ENCODE data around the gene ZNF692. TPM values are rescaled to one million over a fixed set of nuclear protein-coding genes. Genes with fewer than 3 reads are reported as not detected.
A peak's percentile ranks its signal among the peaks of the same experiment; 100 is the strongest.

Gene ZNF692
- polyA plus RNA-seq, 4 donors = 42.2 to 124 (median 70.2) TPM

DNA sequence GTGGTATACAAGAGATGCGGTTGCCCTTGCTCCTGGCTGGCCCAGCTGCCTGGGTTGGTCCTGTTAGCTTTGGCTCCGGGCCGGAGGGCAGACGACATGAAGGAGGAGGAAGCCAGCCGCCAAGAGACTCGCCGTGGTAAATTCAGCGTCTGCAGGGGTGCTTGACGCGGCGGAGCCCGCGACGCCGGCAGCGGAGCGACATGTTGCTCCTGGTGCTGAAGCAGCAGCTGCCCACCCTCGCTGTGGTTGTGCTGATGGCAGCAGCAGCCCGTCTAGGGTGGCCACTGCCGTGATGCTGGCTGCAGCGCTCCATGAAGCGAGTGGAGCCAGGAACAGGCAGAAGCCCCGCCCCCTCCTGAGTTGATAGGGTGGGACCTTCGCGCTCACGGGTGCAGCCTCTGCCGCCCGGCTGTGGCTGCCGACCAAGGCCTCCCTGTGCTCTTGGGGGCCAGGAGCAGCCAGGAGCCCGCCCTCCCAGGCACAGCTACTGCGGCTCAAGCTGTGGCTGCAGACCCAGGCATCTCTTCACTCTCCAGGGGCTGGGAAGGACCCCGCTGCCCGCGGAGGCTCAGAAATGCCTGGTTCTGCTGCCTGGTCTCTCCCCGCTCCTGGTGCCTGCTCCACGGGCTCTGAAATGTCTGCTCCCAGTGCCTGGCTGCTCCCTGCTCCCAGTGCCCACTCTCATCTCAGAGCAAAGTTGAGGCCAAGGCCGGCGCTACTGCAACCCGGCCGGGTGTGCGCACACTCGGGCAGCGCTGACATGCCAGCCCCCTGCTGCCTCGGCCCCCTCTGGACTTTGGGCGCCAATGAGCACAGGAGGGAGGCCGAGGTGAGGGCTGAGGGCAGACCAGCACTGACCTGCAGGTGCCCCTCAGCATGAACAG is 4.4 kb upstream of the ZNF692 start:
- Histone ChIP-seq H3K27ac (ENCODE audit: low read depth in 1 of 3, low read length in 2 of 3) (peak overlapping the region; percentile 54 to 80 (median 62)), H3K4me1 (ENCODE audit: control insufficient read depth in 3 of 3, insufficient read depth in 2 of 3, low read depth in 1 of 3, low read length in 2 of 3) (peaks cover 0 to 11% (median 2%) of the 10 kb centered on the region in 3 donors), H3K27me3 (ENCODE audit: control insufficient read depth in 3 of 3, insufficient read depth in 3 of 3, low read length in 3 of 3) (no peaks in the 10 kb centered on the region), H3K36me3 (ENCODE audit: control insufficient read depth in 3 of 3, insufficient read depth in 2 of 3, low read depth in 1 of 3, low read length in 3 of 3) (no peaks in the 10 kb centered on the region), H3K4me3 (ENCODE audit: low read depth in 1 of 3, low read length in 3 of 3) (peak overlapping the region; percentile 58 to 67 (median 62)), H3K9me3 (ENCODE audit: control insufficient read depth in 2 of 2, insufficient read depth in 1 of 2, low read depth in 1 of 2, low read length in 1 of 2) (peaks cover 0 to 11% of the 10 kb centered on the region in 2 donors)
- WGBS, 3 donors = 9 to 19% (median 10%) methylated on average over 37 to 46 of the region's 46 CpGs
- no peak for FAIRE-seq
- DNase-seq = peak; percentile 84 to 92

- Histone ChIP-seq H3K27ac (ENCODE audit: low read depth in 1 of 3, low read length in 2 of 3) (peak overlapping the region; percentile 54 to 80 (median 62)), H3K4me1 (ENCODE audit: control insufficient read depth in 3 of 3, insufficient read depth in 2 of 3, low read depth in 1 of 3, low read length in 2 of 3) (peaks cover 2 to 14% (median 2%) of the 10 kb centered on the region in 3 donors), H3K27me3 (ENCODE audit: control insufficient read depth in 3 of 3, insufficient read depth in 3 of 3, low read length in 3 of 3) (no peaks in the 10 kb centered on the region), H3K4me3 (ENCODE audit: low read depth in 1 of 3, low read length in 3 of 3) (peak overlapping the region; percentile 58 to 67 (median 62)), H3K36me3 (ENCODE audit: control insufficient read depth in 3 of 3, insufficient read depth in 2 of 3, low read depth in 1 of 3, low read length in 3 of 3) (no peaks in the 10 kb centered on the region), H3K9me3 (ENCODE audit: control insufficient read depth in 2 of 2, insufficient read depth in 1 of 2, low read depth in 1 of 2, low read length in 1 of 2) (peaks cover 0 to 5% of the 10 kb centered on the region in 2 donors)
- no peak for DNase-seq
- 7 to 13% (median 7%) methylated on average over 4 of the region's 4 CpGs for WGBS, 3 donors
- FAIRE-seq = no peak
These were observed 3.8 kb upstream of the ZNF692 start for GRCh38 chr1:248862695-248862997.

GRCh38 chr1:248861616-248862015 is 2.7 kb upstream of the ZNF692 start:
- Histone ChIP-seq H3K36me3 (ENCODE audit: control insufficient read depth in 3 of 3, insufficient read depth in 2 of 3, low read depth in 1 of 3, low read length in 3 of 3) (no peaks in the 10 kb centered on the region), H3K27me3 (ENCODE audit: control insufficient read depth in 3 of 3, insufficient read depth in 3 of 3, low read length in 3 of 3) (no peaks in the 10 kb centered on the region), H3K9me3 (ENCODE audit: control insufficient read depth in 2 of 2, insufficient read depth in 1 of 2, low read depth in 1 of 2, low read length in 1 of 2) (no peaks in the 10 kb centered on the region), H3K4me3 (ENCODE audit: low read depth in 1 of 3, low read length in 3 of 3) (no peak overlapping the region), H3K4me1 (ENCODE audit: control insufficient read depth in 3 of 3, insufficient read depth in 2 of 3, low read depth in 1 of 3, low read length in 2 of 3) (peaks cover 2 to 22% (median 2%) of the 10 kb centered on the region in 3 donors), H3K27ac (ENCODE audit: low read depth in 1 of 3, low read length in 2 of 3) (no peak overlapping the region)
- FAIRE-seq (no peak), DNase-seq (no peak)
- WGBS, 3 donors = 85 to 94% (median 89%) methylated on average over 2 of the region's 2 CpGs

- peaks cover 0 to 13% (median 0%) of the 10 kb centered on the region in 3 donors for H3K36me3 ChIP-seq (ENCODE audit: control insufficient read depth in 3 of 3, insufficient read depth in 2 of 3, low read depth in 1 of 3, low read length in 3 of 3)
- H3K27me3 ChIP-seq (ENCODE audit: control insufficient read depth in 3 of 3, insufficient read depth in 3 of 3, low read length in 3 of 3) = no peaks in the 10 kb centered on the region
- H3K4me1 ChIP-seq (ENCODE audit: control insufficient read depth in 3 of 3, insufficient read depth in 2 of 3, low read depth in 1 of 3, low read length in 2 of 3) = peaks cover 2 to 22% (median 2%) of the 10 kb centered on the region in 3 donors
- DNase-seq (no peak), FAIRE-seq (no peak)
- H3K27ac ChIP-seq (ENCODE audit: low read depth in 1 of 3, low read length in 2 of 3) = no peak overlapping the region
- WGBS, 3 donors = 90 to 97% (median 93%) methylated on average over 4 of the region's 4 CpGs
- no peak overlapping the region for H3K4me3 ChIP-seq (ENCODE audit: low read depth in 1 of 3, low read length in 3 of 3)
- H3K9me3 ChIP-seq (ENCODE audit: control insufficient read depth in 2 of 2, insufficient read depth in 1 of 2, low read depth in 1 of 2, low read length in 1 of 2) = no peaks in the 10 kb centered on the region
These were observed 1.1 kb upstream of the ZNF692 start for GRCh38 chr1:248860007-248860406.

DNA sequence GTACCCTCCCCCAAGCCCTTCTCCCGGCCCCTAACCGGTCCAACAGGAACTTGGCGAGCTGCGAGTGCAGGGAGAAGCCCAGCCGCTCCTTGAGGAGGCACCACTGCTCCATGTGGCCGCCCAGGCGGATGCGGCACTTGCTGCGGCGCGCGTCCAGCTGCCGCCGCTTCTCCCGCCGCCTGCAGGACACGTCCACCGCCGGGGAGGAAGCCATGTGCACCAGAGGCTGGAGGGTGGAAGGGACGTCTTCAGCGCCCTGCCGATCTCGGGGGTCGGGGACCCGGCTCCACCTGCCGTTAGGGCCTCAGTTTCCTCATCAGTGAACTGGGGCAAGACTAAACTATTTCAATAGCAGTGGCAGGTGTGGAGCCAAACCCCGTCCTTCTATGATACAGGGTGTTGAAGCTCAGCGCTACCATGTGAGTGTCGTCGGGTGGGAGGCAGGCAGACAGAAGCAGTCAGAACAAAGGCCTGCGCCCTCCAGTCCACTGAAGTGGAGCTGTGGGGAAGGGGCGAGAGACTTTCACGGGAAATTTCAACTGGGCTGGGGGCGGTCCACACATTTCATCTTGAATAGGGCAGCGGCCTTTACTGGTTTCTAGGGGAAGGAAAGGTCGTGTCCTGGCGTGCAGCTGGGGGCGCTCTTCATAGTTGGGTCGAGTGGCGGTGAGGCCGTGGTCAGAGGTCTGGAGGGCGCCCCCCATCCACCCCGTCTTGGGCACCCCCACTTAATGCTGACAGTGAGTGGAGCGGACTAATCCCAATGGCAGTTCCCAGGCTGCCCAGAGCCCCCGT is 592 bp downstream of the ZNF692 start:
- Histone ChIP-seq H3K36me3 (ENCODE audit: control insufficient read depth in 3 of 3, insufficient read depth in 2 of 3, low read depth in 1 of 3, low read length in 3 of 3) (peaks cover 0 to 25% (median 0%) of the 10 kb centered on the region in 3 donors), H3K4me1 (ENCODE audit: control insufficient read depth in 3 of 3, insufficient read depth in 2 of 3, low read depth in 1 of 3, low read length in 2 of 3) (peaks cover 0 to 17% (median 2%) of the 10 kb centered on the region in 3 donors), H3K9me3 (ENCODE audit: control insufficient read depth in 2 of 2, insufficient read depth in 1 of 2, low read depth in 1 of 2, low read length in 1 of 2) (no peaks in the 10 kb centered on the region), H3K27ac (ENCODE audit: low read depth in 1 of 3, low read length in 2 of 3) (peak overlapping the region; percentile 61 to 93 (median 80)), H3K4me3 (ENCODE audit: low read depth in 1 of 3, low read length in 3 of 3) (peak overlapping the region; percentile 45 to 60 (median 49)), H3K27me3 (ENCODE audit: control insufficient read depth in 3 of 3, insufficient read depth in 3 of 3, low read length in 3 of 3) (no peaks in the 10 kb centered on the region)
- WGBS, 3 donors = 0 to 1% (median 1%) methylated on average over 41 to 45 of the region's 45 CpGs
- DNase-seq (peak; percentile 68 to 83), FAIRE-seq (no peak)

DNA sequence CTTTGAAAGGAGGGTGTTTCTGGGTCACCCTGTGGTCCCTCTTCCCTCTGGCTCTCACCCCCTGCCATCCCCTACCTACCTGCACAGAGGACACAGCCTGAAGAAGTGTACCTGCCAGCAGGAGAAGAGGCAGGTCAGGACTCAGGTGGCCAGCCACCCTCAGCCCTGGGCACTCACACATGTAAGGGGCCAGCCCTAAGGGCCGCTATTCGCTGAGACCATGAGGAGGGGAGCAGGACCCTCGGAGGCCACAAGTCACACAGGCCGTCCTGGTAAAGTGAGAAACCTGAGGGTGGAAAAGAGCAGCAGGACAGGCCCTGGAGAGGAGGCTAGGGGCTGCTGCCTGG is 1.2 kb downstream of the ZNF692 start:
- Histone ChIP-seq H3K27me3 (ENCODE audit: control insufficient read depth in 3 of 3, insufficient read depth in 3 of 3, low read length in 3 of 3) (no peaks in the 10 kb centered on the region), H3K27ac (ENCODE audit: low read depth in 1 of 3, low read length in 2 of 3) (peak overlapping the region in 2 of 3 donors; percentile 80 to 93), H3K36me3 (ENCODE audit: control insufficient read depth in 3 of 3, insufficient read depth in 2 of 3, low read depth in 1 of 3, low read length in 3 of 3) (peaks cover 0 to 30% (median 0%) of the 10 kb centered on the region in 3 donors), H3K9me3 (ENCODE audit: control insufficient read depth in 2 of 2, insufficient read depth in 1 of 2, low read depth in 1 of 2, low read length in 1 of 2) (no peaks in the 10 kb centered on the region), H3K4me1 (ENCODE audit: control insufficient read depth in 3 of 3, insufficient read depth in 2 of 3, low read depth in 1 of 3, low read length in 2 of 3) (peaks cover 0 to 17% (median 2%) of the 10 kb centered on the region in 3 donors), H3K4me3 (ENCODE audit: low read depth in 1 of 3, low read length in 3 of 3) (peak overlapping the region; percentile 45 to 60 (median 49))
- DNase-seq (no peak), FAIRE-seq (no peak)
- 8 to 19% (median 17%) methylated on average over 4 of the region's 4 CpGs for WGBS, 3 donors

DNA sequence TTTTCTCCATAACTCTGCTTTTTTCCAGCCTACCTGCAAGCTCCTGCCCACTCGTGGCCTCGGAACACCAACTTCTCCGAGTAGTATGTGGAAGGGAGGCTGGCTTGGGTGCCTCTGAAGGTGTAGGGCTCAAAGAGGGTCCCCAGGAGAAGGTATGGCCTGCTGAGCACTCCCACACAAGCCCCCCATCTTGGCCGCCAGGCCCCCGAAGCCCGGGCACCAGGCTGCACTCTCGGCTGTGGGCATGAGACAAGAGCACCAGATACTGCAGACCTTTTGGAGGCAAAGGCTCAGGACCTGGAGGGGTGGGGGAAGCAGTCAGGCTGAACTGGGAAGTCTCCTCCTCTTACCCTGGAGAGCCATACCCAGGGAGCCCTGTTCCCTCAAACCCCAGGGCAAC is 1.7 kb downstream of the ZNF692 start:
- Histone ChIP-seq H3K4me3 (ENCODE audit: low read depth in 1 of 3, low read length in 3 of 3) (no peak overlapping the region), H3K36me3 (ENCODE audit: control insufficient read depth in 3 of 3, insufficient read depth in 2 of 3, low read depth in 1 of 3, low read length in 3 of 3) (peaks cover 0 to 34% (median 0%) of the 10 kb centered on the region in 3 donors), H3K9me3 (ENCODE audit: control insufficient read depth in 2 of 2, insufficient read depth in 1 of 2, low read depth in 1 of 2, low read length in 1 of 2) (no peaks in the 10 kb centered on the region), H3K4me1 (ENCODE audit: control insufficient read depth in 3 of 3, insufficient read depth in 2 of 3, low read depth in 1 of 3, low read length in 2 of 3) (peaks cover 0 to 17% (median 2%) of the 10 kb centered on the region in 3 donors), H3K27ac (ENCODE audit: low read depth in 1 of 3, low read length in 2 of 3) (no peak overlapping the region), H3K27me3 (ENCODE audit: control insufficient read depth in 3 of 3, insufficient read depth in 3 of 3, low read length in 3 of 3) (no peaks in the 10 kb centered on the region)
- 88 to 92% (median 89%) methylated on average over 7 of the region's 7 CpGs for WGBS, 3 donors
- FAIRE-seq (no peak), DNase-seq (no peak)

GRCh38 chr1:248856176-248856575 is 2.7 kb downstream of the ZNF692 start:
- DNase-seq = no peak
- Histone ChIP-seq H3K36me3 (ENCODE audit: control insufficient read depth in 3 of 3, insufficient read depth in 2 of 3, low read depth in 1 of 3, low read length in 3 of 3) (peaks cover 0 to 41% (median 0%) of the 10 kb centered on the region in 3 donors), H3K4me3 (ENCODE audit: low read depth in 1 of 3, low read length in 3 of 3) (no peak overlapping the region), H3K27me3 (ENCODE audit: control insufficient read depth in 3 of 3, insufficient read depth in 3 of 3, low read length in 3 of 3) (no peaks in the 10 kb centered on the region), H3K9me3 (ENCODE audit: control insufficient read depth in 2 of 2, insufficient read depth in 1 of 2, low read depth in 1 of 2, low read length in 1 of 2) (no peaks in the 10 kb centered on the region), H3K4me1 (ENCODE audit: control insufficient read depth in 3 of 3, insufficient read depth in 2 of 3, low read depth in 1 of 3, low read length in 2 of 3) (peaks cover 0 to 17% (median 2%) of the 10 kb centered on the region in 3 donors), H3K27ac (ENCODE audit: low read depth in 1 of 3, low read length in 2 of 3) (no peak overlapping the region)
- WGBS, 3 donors = 93 to 100% (median 97%) methylated on average over 1 of the region's 1 CpG
- no peak for FAIRE-seq
